ENCODE measurements around the gene MAP4K4. TPM values are rescaled to one million over a fixed set of nuclear protein-coding genes. Genes with fewer than 3 reads are reported as not detected.

The MAP4K4 gene
- polyA plus RNA-seq, 3 donors: 5.3 to 66.9 (median 8.7) TPM

GRCh38 chr2:101678379-101678778 lies 19.1 kb upstream of the MAP4K4 start:
- no peak overlapping the region for H3K9ac ChIP-seq (ENCODE audit: insufficient read depth, low read length, poor library complexity, severe bottlenecking)
- H3K27ac ChIP-seq (ENCODE audit: low read depth in 1 of 2, low read length in 2 of 2): no peak overlapping the region
- no peak overlapping the region for H3K4me2 ChIP-seq (replicated peaks; ENCODE audit: extremely low read depth, low read length, poor library complexity, severe bottlenecking)
- no peaks in the 10 kb centered on the region for H3K36me3 Mint-ChIP-seq
- peaks cover 3 to 6% (median 3%) of the 10 kb centered on the region in 3 donors for H3K27me3 Mint-ChIP-seq (ENCODE audit: low read depth in 3 of 3)
- DNase-seq: no peak
- H3K27ac Mint-ChIP-seq: no peak overlapping the region
- H3K9me3 ChIP-seq (replicated peaks in 1 of 2; ENCODE audit: control insufficient read depth in 1 of 2, insufficient read depth in 1 of 2, low read length in 2 of 2): peaks cover 0 to 3% of the 10 kb centered on the region in 2 donors
- no CpG with 5 or more reads among the region's 3 CpGs for whole genome bisulfite sequencing (ENCODE audit: insufficient coverage)
- no peak overlapping the region for H2AFZ ChIP-seq (ENCODE audit: insufficient read depth, low read depth, low read length, poor library complexity, severe bottlenecking)
- H3K27me3 ChIP-seq (ENCODE audit: control insufficient read depth in 2 of 2, insufficient read depth in 2 of 2, low read length in 2 of 2): no peaks in the 10 kb centered on the region
- no peak overlapping the region for H3K4me3 ChIP-seq (replicated peaks in 1 of 3; ENCODE audit: low read depth in 2 of 3, low read length in 3 of 3)
- intact Hi-C loops (cut with micrococcal nuclease): no loop called here
- H4K20me1 ChIP-seq (ENCODE audit: insufficient read depth, low read length): no peaks in the 10 kb centered on the region
- no peaks in the 10 kb centered on the region for H3K4me1 Mint-ChIP-seq
- H3K79me2 ChIP-seq (ENCODE audit: insufficient read depth, low read length): no peaks in the 10 kb centered on the region
- TF ChIP-seq, protein P1, sequence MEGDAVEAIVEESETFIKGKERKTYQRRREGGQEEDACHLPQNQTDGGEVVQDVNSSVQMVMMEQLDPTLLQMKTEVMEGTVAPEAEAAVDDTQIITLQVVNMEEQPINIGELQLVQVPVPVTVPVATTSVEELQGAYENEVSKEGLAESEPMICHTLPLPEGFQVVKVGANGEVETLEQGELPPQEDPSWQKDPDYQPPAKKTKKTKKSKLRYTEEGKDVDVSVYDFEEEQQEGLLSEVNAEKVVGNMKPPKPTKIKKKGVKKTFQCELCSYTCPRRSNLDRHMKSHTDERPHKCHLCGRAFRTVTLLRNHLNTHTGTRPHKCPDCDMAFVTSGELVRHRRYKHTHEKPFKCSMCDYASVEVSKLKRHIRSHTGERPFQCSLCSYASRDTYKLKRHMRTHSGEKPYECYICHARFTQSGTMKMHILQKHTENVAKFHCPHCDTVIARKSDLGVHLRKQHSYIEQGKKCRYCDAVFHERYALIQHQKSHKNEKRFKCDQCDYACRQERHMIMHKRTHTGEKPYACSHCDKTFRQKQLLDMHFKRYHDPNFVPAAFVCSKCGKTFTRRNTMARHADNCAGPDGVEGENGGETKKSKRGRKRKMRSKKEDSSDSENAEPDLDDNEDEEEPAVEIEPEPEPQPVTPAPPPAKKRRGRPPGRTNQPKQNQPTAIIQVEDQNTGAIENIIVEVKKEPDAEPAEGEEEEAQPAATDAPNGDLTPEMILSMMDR (IDR thresholded peaks at IDR 0.05): no peak
- H3K4me1 ChIP-seq (ENCODE audit: control insufficient read depth in 1 of 2, insufficient read depth in 2 of 2, low read length in 2 of 2): no peaks in the 10 kb centered on the region
- H3K36me3 ChIP-seq (replicated peaks in 1 of 2; ENCODE audit: control insufficient read depth in 1 of 2, insufficient read depth in 2 of 2, low read length in 2 of 2): no peaks in the 10 kb centered on the region
- H3K4me3 Mint-ChIP-seq: no peak overlapping the region
- peaks cover 0 to 5% (median 2%) of the 10 kb centered on the region in 7 donors for H3K9me3 Mint-ChIP-seq

GRCh38 chr2:101679037-101679726 lies 18.3 kb upstream of the MAP4K4 start:
- H3K4me1 Mint-ChIP-seq: no peaks in the 10 kb centered on the region
- H3K27ac Mint-ChIP-seq: no peak overlapping the region
- H3K4me3 Mint-ChIP-seq: no peak overlapping the region
- intact Hi-C loops (cut with micrococcal nuclease): no loop called here
- Histone ChIP-seq H3K27me3 (ENCODE audit: control insufficient read depth in 2 of 2, insufficient read depth in 2 of 2, low read length in 2 of 2) (no peaks in the 10 kb centered on the region), H3K4me3 (replicated peaks in 1 of 3; ENCODE audit: low read depth in 2 of 3, low read length in 3 of 3) (no peak overlapping the region), H3K27ac (ENCODE audit: low read depth in 1 of 2, low read length in 2 of 2) (no peak overlapping the region), H4K20me1 (ENCODE audit: insufficient read depth, low read length) (no peaks in the 10 kb centered on the region), H2AFZ (ENCODE audit: insufficient read depth, low read depth, low read length, poor library complexity, severe bottlenecking) (no peak overlapping the region), H3K9ac (ENCODE audit: insufficient read depth, low read length, poor library complexity, severe bottlenecking) (no peak overlapping the region), H3K4me1 (ENCODE audit: control insufficient read depth in 1 of 2, insufficient read depth in 2 of 2, low read length in 2 of 2) (no peaks in the 10 kb centered on the region), H3K79me2 (ENCODE audit: insufficient read depth, low read length) (no peaks in the 10 kb centered on the region), H3K4me2 (replicated peaks; ENCODE audit: extremely low read depth, low read length, poor library complexity, severe bottlenecking) (no peak overlapping the region), H3K36me3 (replicated peaks in 1 of 2; ENCODE audit: control insufficient read depth in 1 of 2, insufficient read depth in 2 of 2, low read length in 2 of 2) (no peaks in the 10 kb centered on the region), H3K9me3 (replicated peaks in 1 of 2; ENCODE audit: control insufficient read depth in 1 of 2, insufficient read depth in 1 of 2, low read length in 2 of 2) (no peaks in the 10 kb centered on the region)
- WGBS (ENCODE audit: insufficient coverage): 88% methylated on average over 2 of the region's 8 CpGs
- H3K27me3 Mint-ChIP-seq (ENCODE audit: low read depth in 3 of 3): peaks cover 3 to 6% (median 6%) of the 10 kb centered on the region in 3 donors
- DNase-seq: no peak
- H3K9me3 Mint-ChIP-seq: peaks cover 0 to 3% (median 0%) of the 10 kb centered on the region in 7 donors
- no peaks in the 10 kb centered on the region for H3K36me3 Mint-ChIP-seq
- TF ChIP-seq, protein P1 (IDR thresholded peaks at IDR 0.05): no peak
